Stomach smooth muscle (tissue), 2 donors: ENCODE results near the gene TXNRD1.
"Not testable (repeated sequence)": the region's sequence is repeated elsewhere in the genome, so short reads cannot be mapped to it uniquely, and the experiment has no call there.

ENCODE experiments used
- H3K27ac ChIP-seq: one replicate; pipeline ENCODE4 v1.7.0; 2013; ENCODE audit warnings: mild to moderate bottlenecking, low read length, inconsistent platforms
- H3K27me3 ChIP-seq, 2 donors: one replicate each; pipeline ENCODE4 v1.7.0; 2013; ENCODE audit warnings: low read length in 2 of 2; ENCODE audit not compliant: insufficient read depth in 2 of 2, control insufficient read depth in 1 of 2
- H3K36me3 ChIP-seq, 2 donors: one replicate each; pipeline ENCODE4 v1.7.0; 2013; ENCODE audit warnings: low read length in 2 of 2; ENCODE audit not compliant: control insufficient read depth in 2 of 2, insufficient read depth in 2 of 2
- H3K4me1 ChIP-seq: one replicate; pipeline ENCODE4 v1.7.0; 2013; ENCODE audit warnings: low read length; ENCODE audit not compliant: control insufficient read depth, insufficient read depth
- H3K4me3 ChIP-seq, 2 donors: one replicate each; pipeline ENCODE4 v1.7.0; 2013; ENCODE audit warnings: low read length in 2 of 2
- H3K9ac ChIP-seq, 2 donors: one replicate each; pipeline ENCODE4 v1.7.0; 2013; ENCODE audit warnings: low read length in 2 of 2, mild to moderate bottlenecking in 1 of 2
- H3K9me3 ChIP-seq, 2 donors: one replicate each; pipeline ENCODE4 v1.7.0; 2013; ENCODE audit warnings: low read length in 2 of 2; ENCODE audit not compliant: control insufficient read depth in 2 of 2
- donor health status: healthy.
- donor health status: Pancreatic carcinoma.

The TXNRD1 gene

DNA sequence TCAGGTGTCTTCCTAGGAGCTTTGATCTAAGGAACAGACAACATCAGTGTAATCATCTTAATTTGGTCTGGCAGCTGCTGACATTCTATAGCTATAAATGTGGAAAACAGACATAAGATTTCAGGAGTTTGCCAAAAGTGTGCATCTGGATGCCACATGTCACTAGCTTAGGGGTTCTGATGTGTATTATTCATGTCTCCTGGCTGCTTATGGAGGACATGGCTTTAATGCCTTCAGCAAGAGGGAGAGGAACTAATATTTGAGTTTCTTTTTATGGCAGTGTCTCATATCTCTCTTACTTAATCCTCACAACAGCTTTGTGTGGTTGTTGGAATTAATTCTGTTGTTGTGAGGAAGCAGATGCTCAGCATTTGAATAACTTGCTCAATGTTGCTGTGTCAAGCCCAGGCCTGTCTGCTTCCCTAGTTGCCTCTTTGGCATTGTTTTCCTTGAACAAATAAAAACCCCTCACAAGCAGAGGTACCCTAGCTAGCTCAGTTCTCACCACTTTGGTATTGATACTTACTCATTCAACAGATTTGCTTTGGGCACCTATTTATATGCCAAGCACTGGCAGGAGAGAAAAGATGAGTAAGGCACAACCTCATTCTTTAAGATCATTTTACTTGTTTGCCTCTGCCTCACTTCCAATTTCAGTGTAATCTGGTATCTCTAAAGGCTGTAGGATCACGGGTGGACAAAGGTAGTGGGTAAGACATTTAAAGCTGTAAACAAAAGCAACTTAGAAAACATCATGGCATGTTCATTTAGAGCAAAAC, 48.2 kb downstream of the TXNRD1 start:
- Histone ChIP-seq H3K27me3 (no peaks in the 10 kb centered on the region), H3K4me1 (no peaks in the 10 kb centered on the region), H3K36me3 (no peaks in the 10 kb centered on the region), H3K9ac (no peak overlapping the region), H3K9me3 (no peaks in the 10 kb centered on the region), H3K27ac (no peak overlapping the region), H3K4me3 (no peak overlapping the region)

DNA sequence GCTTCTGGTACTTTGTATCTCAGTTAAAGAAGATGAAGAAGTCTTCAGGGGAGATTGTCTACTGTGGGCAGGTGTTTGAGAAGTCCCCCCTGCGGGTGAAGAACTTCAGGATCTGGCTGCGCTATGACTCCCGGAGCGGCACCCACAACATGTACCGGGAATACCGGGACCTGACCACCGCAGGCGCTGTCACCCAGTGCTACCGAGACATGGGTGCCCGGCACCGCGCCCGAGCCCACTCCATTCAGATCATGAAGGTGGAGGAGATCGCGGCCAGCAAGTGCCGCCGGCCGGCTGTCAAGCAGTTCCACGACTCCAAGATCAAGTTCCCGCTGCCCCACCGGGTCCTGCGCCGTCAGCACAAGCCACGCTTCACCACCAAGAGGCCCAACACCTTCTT, 49.9 kb downstream of the TXNRD1 start:
- H3K4me1 ChIP-seq, H3K27ac ChIP-seq, H3K9me3 ChIP-seq, H3K27me3 ChIP-seq, H3K4me3 ChIP-seq, H3K9ac ChIP-seq, H3K36me3 ChIP-seq: not testable (repeated sequence)

DNA sequence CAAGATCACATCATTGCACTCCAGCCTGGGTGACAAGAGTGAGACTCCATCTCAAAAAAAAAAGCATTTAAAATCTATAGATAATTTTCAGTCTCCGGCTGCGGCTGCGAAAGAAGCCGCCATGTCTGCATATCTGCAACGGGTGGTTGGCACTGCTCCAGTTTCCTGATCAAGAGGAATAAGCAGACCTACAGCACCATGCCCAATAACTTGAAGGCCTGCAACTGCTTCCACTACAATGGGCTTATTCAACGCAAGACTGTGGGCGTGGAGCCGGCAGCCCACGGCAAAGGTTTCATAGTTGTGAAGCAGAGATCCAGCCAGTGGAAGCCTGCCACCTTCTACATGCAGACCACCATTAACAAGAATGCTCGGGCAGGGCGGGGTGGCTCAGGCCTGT, 57.4 kb downstream of the TXNRD1 start:
- Histone ChIP-seq H3K36me3 (no peaks in the 10 kb centered on the region), H3K27me3 (no peaks in the 10 kb centered on the region), H3K4me3 (no peak overlapping the region), H3K9me3 (no peaks in the 10 kb centered on the region), H3K9ac (no peak overlapping the region), H3K27ac (no peak overlapping the region), H3K4me1 (no peaks in the 10 kb centered on the region)

DNA sequence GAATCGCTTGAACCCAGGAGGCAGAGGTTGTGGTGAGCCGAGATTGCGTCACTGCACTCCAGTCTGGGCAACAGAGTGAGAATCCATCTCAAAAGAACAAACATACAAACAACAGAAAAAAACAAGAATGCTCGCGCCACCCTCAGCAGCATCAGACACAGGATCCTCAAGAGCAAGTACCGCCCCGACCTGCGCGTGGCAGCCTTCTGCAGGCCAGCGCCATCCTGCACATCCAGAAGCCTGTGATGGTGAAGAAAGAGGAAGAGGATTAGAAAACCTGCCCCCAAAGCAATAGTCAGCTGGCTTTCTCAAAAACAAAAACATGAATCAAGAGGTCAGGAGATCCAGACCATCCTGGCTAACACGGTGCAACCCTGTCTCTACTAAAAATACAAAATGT, 57.9 kb downstream of the TXNRD1 start:
- no peak overlapping the region for H3K9ac ChIP-seq

DNA sequence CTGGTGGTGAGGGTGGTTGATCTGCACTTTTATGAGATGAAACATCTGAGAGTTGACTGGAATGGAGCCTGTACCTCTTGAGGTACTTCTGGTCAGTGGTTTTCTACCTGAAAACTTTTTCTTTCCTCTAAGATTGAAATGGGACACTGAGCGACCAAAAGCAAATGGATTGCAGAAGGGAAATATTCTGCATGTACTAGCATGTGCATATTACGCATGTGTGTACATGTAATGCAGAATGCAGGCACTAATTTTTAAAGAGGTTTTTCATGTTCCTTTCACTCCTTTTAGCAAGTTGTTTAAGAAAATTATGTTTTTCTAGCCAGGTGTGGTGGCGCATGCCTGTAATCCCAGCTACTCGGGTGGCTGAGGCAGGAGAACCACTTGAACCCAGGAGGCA, 59.2 kb downstream of the TXNRD1 start:
- no peak overlapping the region for H3K27ac ChIP-seq
- no peaks in the 10 kb centered on the region for H3K9me3 ChIP-seq
- no peaks in the 10 kb centered on the region for H3K4me1 ChIP-seq
- H3K27me3 ChIP-seq = no peaks in the 10 kb centered on the region
- H3K9ac ChIP-seq = no peak overlapping the region
- H3K36me3 ChIP-seq = no peaks in the 10 kb centered on the region
- H3K4me3 ChIP-seq = no peak overlapping the region

More for the DNA sequence above, 57.9 kb downstream of the TXNRD1 start:
- Histone ChIP-seq H3K4me3 (no peak overlapping the region), H3K27ac (no peak overlapping the region), H3K4me1 (no peaks in the 10 kb centered on the region), H3K27me3 (no peaks in the 10 kb centered on the region), H3K9me3 (no peaks in the 10 kb centered on the region), H3K36me3 (no peaks in the 10 kb centered on the region)

DNA sequence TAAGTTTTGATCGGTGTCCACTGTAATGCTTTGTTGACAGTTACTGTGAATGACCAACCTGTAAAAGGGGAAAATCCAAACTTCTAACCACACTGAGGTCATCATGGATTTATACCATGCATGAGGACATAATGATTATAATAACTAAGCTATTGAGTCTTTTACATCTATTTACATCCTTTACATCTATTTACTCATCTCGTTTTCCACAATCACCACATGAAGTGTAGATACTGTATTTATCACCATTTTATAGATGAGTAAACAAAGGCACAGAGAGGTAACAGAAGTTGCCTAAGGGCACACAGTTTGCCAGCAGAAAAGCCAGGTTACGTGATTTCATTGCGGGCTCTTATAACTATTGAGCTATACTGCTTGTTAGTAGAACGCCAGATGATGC, 60.1 kb downstream of the TXNRD1 start:
- Histone ChIP-seq H3K4me1 (peaks cover 3% of the 10 kb centered on the region), H3K4me3 (peak overlapping the region; percentile 58 to 64), H3K9ac (peak overlapping the region in 1 of 2 donors; percentile 57), H3K9me3 (no peaks in the 10 kb centered on the region), H3K36me3 (no peaks in the 10 kb centered on the region), H3K27me3 (no peaks in the 10 kb centered on the region), H3K27ac (no peak overlapping the region)

DNA sequence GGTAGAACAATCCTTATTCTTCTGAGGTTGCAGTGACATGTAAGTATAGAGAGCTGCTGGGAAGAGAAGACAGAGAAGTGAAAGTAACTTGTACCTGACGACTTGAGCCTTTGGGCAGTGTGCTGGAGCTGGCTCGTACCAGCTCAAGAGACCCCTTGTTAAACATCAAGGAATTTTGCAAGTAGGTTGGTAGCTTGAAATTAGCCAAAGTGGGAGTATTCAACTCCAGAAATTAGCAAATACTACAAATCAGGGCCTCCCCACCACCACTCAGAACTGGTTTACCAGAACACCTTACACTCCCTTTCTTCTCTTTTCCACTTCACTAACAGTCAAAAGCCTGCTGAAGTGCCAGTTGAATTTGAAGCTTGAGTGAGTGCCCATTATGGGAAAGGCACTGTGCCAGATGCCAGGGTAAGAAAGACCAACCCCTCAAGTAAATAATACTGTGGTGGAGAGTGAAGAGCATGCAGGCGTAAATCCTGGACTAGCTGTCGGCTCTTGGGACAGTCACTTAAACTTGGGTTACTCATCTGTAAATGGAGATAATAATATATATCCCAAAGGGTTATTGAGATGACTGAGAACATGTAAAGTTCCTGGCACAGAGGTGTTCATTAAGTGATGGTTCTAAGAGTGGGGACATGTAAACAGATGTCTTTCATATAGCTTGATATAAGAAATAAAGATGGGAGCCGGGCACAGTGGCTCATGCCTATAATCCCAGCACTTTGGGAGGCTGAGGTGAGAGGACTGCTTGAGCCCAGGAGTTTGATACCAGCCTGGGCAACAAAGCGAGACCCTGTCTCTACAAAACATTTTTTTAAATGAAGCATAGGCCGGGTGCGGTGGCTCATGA, 60.9 kb downstream of the TXNRD1 start:
- Histone ChIP-seq H3K9me3 (no peaks in the 10 kb centered on the region), H3K4me1 (peaks cover 3% of the 10 kb centered on the region), H3K4me3 (peak overlapping the region; percentile 58 to 64), H3K27me3 (no peaks in the 10 kb centered on the region), H3K36me3 (no peaks in the 10 kb centered on the region), H3K27ac (no peak overlapping the region), H3K9ac (peak overlapping the region; percentile 48 to 57)

DNA sequence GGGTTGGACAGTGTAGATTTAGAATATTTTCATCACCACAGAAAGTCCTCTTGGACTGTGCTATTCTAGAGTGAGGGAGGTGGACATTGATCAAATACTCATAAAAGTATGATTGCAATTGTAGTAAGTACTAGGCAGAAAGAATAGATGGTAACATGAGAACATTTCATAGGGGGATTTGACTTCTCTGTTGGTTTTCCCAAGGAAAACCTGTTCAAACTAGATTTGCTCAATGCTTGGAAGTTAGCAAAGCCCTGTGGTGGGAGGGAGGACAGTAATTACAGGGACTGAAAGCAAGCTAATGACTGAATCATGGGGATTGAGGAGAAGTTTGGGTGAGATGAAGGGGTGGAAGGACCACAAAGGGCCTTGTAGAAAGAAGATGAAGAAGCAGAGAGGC, 63.6 kb downstream of the TXNRD1 start:
- Histone ChIP-seq H3K9ac (no peak overlapping the region), H3K4me3 (no peak overlapping the region), H3K9me3 (no peaks in the 10 kb centered on the region)

DNA sequence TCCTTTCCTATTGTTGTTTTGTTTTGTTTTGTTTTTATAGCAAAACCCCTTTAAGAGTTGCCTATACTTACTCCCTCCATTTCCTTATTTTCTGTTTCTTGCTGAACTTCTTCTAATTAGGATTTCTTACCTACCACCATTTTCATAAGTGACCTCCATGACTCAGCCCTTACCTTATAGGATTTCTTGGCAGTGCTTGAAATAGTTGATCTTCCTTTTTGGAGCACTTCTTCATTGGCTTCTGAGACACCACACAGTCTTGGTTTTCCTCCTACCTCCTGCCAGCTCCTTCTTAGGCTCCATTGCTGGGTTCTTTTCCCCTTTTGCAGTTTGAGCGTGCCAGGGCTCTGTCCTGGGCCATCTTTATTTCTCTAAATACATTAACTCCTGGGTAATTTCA, 64.5 kb downstream of the TXNRD1 start:
- Histone ChIP-seq H3K4me3 (no peak overlapping the region), H3K9ac (no peak overlapping the region), H3K4me1 (peaks cover 3% of the 10 kb centered on the region), H3K36me3 (no peaks in the 10 kb centered on the region), H3K9me3 (no peaks in the 10 kb centered on the region), H3K27ac (no peak overlapping the region), H3K27me3 (no peaks in the 10 kb centered on the region)

More for the DNA sequence above, 63.6 kb downstream of the TXNRD1 start:
- no peak overlapping the region for H3K27ac ChIP-seq
- no peaks in the 10 kb centered on the region for H3K27me3 ChIP-seq
- peaks cover 3% of the 10 kb centered on the region for H3K4me1 ChIP-seq
- H3K36me3 ChIP-seq = no peaks in the 10 kb centered on the region

DNA sequence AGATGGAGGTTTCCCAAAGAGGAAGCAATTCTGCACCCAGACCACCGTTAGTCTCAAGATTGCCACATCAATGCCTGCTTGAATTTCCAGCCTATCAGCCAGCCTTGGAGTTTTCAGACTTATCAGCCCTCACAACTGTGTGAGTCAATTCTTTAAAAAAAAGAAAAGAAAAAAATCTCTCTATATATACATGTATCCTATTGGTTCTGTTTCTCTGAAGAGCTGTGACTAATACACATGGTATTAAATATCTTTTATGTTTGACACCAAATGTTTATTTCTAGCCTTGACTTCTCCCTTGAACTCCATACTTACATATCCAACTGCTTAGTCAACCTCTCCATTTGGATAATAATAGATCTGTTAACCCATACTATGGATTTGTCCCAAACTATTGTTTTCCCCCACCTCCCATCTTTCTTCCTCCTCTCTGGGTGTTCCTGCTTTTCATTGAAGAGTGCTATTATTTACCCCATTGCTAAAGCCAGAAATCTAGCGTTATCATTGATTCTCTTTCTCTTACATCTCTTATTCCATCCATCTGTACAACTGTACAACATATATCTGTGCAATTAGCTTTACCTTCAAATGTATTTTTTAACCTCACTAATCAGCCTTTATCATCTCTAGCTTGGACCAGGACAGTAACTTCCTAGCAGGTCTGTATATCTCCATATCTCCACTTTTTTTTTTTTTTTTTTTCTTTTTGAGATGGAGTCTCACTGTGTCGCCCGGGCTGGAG, 65.3 kb downstream of the TXNRD1 start:
- Histone ChIP-seq H3K27me3 (no peaks in the 10 kb centered on the region), H3K36me3 (no peaks in the 10 kb centered on the region), H3K4me3 (no peak overlapping the region), H3K9ac (no peak overlapping the region), H3K4me1 (peaks cover 5% of the 10 kb centered on the region), H3K27ac (no peak overlapping the region), H3K9me3 (no peaks in the 10 kb centered on the region)
